ENCODE measurements around the gene ZC2HC1C. TPM values are rescaled to one million over a fixed set of nuclear protein-coding genes. Genes with fewer than 3 reads are reported as not detected.

Gene ZC2HC1C
- total RNA-seq, 1 experiment from 2014 or later: 1.4 TPM

DNA sequence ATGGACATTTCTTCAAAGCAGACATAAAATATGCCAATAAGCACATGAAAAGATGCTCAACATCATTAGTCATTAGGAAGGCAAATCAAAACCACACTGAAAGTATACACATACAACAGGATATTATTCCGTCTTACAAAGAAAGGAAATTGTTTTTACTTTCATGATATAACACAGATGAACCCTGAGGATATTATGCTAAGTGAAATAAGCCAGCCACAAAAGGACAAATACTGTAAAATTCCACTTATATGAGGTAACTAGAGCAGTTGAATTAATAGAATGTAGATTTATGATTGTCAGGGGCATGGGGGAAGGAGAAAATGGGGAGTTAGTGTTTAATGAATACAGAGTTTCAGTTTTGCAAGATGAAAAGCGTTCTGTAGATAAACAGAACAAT, 9.8 kb upstream of the ZC2HC1C start:
- H4K20me1 ChIP-seq (ENCODE audit: control insufficient read depth, insufficient read depth, insufficient read length): no peaks in the 10 kb centered on the region
- H3K27ac ChIP-seq (ENCODE audit: insufficient read length, low read depth, low read length): no peak overlapping the region
- Mint-ChIP-seq H3K4me3 (no peak overlapping the region), H3K9me3 (peaks cover 9 to 10% of the 10 kb centered on the region in 2 experiments), H3K27ac (no peak overlapping the region), H3K27me3 (ENCODE audit: low read depth) (no peaks in the 10 kb centered on the region; the same call in 1 of the 2 replicates), H3K36me3 (ENCODE audit: insufficient read depth in 1 of 3, low read depth in 3 of 3) (peaks cover 15 to 36% (median 35%) of the 10 kb centered on the region in 3 experiments), H3K4me1 (peaks cover 11% of the 10 kb centered on the region in 2 experiments; a peak in 3 of 4 replicates)
- H2BK5ac ChIP-seq (ENCODE audit: insufficient read length, low read length): no peak overlapping the region
- H2BK12ac ChIP-seq (ENCODE audit: insufficient read length, low read depth, low read length): no peak overlapping the region
- H2BK120ac ChIP-seq (ENCODE audit: low read depth, low read length, poor library complexity, severe bottlenecking): no peak overlapping the region
- H3K4me2 ChIP-seq (ENCODE audit: insufficient read depth, insufficient read length, low read length): no peak overlapping the region
- no peak overlapping the region for H3K23ac ChIP-seq (ENCODE audit: insufficient read length, low read depth, low read length)
- H3K4ac ChIP-seq (ENCODE audit: low read depth, low read length): no peak overlapping the region
- H4K8ac ChIP-seq (replicated peaks; ENCODE audit: insufficient read length, low read depth, low read length): no peak overlapping the region
- no peak overlapping the region for H3T11ph ChIP-seq (ENCODE audit: low read length)
- peaks cover 2% of the 10 kb centered on the region for H3K23me2 ChIP-seq (ENCODE audit: insufficient read length, low read depth, low read length, poor library complexity, severe bottlenecking)
- H3K9ac ChIP-seq (ENCODE audit: extremely low read depth, insufficient read length, low read length): no peak overlapping the region
- no peak overlapping the region for H3K14ac ChIP-seq (ENCODE audit: insufficient read depth, low read length)
- TF ChIP-seq, protein P1, sequence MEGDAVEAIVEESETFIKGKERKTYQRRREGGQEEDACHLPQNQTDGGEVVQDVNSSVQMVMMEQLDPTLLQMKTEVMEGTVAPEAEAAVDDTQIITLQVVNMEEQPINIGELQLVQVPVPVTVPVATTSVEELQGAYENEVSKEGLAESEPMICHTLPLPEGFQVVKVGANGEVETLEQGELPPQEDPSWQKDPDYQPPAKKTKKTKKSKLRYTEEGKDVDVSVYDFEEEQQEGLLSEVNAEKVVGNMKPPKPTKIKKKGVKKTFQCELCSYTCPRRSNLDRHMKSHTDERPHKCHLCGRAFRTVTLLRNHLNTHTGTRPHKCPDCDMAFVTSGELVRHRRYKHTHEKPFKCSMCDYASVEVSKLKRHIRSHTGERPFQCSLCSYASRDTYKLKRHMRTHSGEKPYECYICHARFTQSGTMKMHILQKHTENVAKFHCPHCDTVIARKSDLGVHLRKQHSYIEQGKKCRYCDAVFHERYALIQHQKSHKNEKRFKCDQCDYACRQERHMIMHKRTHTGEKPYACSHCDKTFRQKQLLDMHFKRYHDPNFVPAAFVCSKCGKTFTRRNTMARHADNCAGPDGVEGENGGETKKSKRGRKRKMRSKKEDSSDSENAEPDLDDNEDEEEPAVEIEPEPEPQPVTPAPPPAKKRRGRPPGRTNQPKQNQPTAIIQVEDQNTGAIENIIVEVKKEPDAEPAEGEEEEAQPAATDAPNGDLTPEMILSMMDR (conservative IDR thresholded peaks at IDR 0.05): no peak
- DNase-seq: no peak
- no peak overlapping the region for H3K18ac ChIP-seq (ENCODE audit: insufficient read length, low read depth, low read length)
- H3K27me3 ChIP-seq (ENCODE audit: insufficient read depth, low read length): no peaks in the 10 kb centered on the region
- H2AK5ac ChIP-seq (ENCODE audit: insufficient read length, low read length): no peak overlapping the region
- no peaks in the 10 kb centered on the region for H3K4me1 ChIP-seq (ENCODE audit: insufficient read depth, low read length)
- H3K56ac ChIP-seq (ENCODE audit: insufficient read length, low read depth, low read length): no peak overlapping the region
- no CpG with 5 or more reads among the region's 2 CpGs for WGBS (ENCODE audit: extremely low coverage, insufficient read length, low lambda C conversion rate)
- H4K5ac ChIP-seq (ENCODE audit: insufficient read length, low read depth, low read length): no peak overlapping the region
- H2BK20ac ChIP-seq (ENCODE audit: low read depth, low read length, poor library complexity, severe bottlenecking): no peak overlapping the region
- no peak overlapping the region for H2BK15ac ChIP-seq (ENCODE audit: low read depth, low read length)
- H3K9me3 ChIP-seq (ENCODE audit: control insufficient read depth, low read depth, low read length): no peaks in the 10 kb centered on the region
- H2AFZ ChIP-seq (ENCODE audit: low read length): no peak overlapping the region
- no peaks in the 10 kb centered on the region for H3K79me1 ChIP-seq (ENCODE audit: insufficient read depth, low read depth, low read length, poor library complexity, severe bottlenecking)
- peaks cover 1% of the 10 kb centered on the region; the same call in 1 of the 2 replicates for H3K79me2 ChIP-seq (ENCODE audit: insufficient read depth, low read length)
- no peak overlapping the region for H4K91ac ChIP-seq (ENCODE audit: insufficient read length, low read depth, low read length)
